Smooth muscle cell of the brain vasculature (primary cell): ENCODE measurements around the gene ROBO1.

Experiments used
- DNase-seq: peaks from one replicate; pipeline ENCODE4 v3.0.0-alpha.2; 2012; ENCODE audit warnings: low read depth, low spot score

Gene ROBO1

GRCh38 chr3:78569804-78570203, 1198.0 kb downstream of the ROBO1 start:
- DNase-seq = no peak

GRCh38 chr3:78565712-78566111, 1202.1 kb downstream of the ROBO1 start:
- DNase-seq = no peak

- no peak for DNase-seq
These were observed 1205.5 kb downstream of the ROBO1 start for GRCh38 chr3:78562328-78562727.
